ENCODE data around the gene AARS1. TPM values are rescaled to one million over a fixed set of nuclear protein-coding genes. Genes with fewer than 3 reads are reported as not detected.
"Not testable (repeated sequence)": the region's sequence is repeated elsewhere in the genome, so short reads cannot be mapped to it uniquely, and the experiment has no call there.

AARS1 gene
- total RNA-seq, 1 experiment from 2014 or later, result 314 TPM

DNA sequence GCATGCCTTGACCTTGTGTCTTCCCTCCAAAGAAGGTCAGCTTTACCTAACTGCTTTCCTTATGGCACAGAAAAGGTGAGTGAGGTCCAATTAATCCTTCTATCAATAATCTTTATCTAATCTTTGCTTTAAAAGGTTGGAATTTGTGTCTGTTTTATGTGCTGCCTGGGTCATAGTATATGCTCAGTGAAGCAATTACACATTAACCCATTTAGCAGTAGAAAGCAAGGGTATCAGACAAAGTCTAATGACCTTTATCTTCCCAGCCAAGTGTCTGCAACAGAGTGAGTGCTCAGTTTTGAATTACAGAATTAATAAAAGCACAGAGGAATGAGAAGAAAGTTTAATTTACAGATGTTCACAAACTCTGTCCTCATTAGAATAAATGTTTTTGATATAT lies 63.3 kb downstream of the AARS1 start:
- H3K4me3 Mint-ChIP-seq (ENCODE audit: unreplicated experiment); CTCF ChIA-PET: not testable (repeated sequence)

GRCh38 chr16:70225430-70225829 lies 63.9 kb downstream of the AARS1 start:
- DNase-seq (ENCODE audit: unreplicated experiment); POLR2A ChIA-PET; intact Hi-C loops (cut with micrococcal nuclease); H3K4me3 Mint-ChIP-seq (ENCODE audit: unreplicated experiment); BruUV-seq (replicated peaks); CTCF ChIA-PET; H3K27me3 Mint-ChIP-seq (ENCODE audit: insufficient read depth, unreplicated experiment); H3K9me3 Mint-ChIP-seq (ENCODE audit: unreplicated experiment): not testable (repeated sequence)
- peak overlapping the region; percentile 42 for H3K27ac Mint-ChIP-seq (ENCODE audit: low read depth, unreplicated experiment)
- peaks cover 11% of the 10 kb centered on the region for H3K4me1 Mint-ChIP-seq (ENCODE audit: insufficient read depth, unreplicated experiment)
- peaks cover 73% of the 10 kb centered on the region for H3K36me3 Mint-ChIP-seq (ENCODE audit: insufficient read depth, unreplicated experiment)

More for the DNA sequence above, 63.3 kb downstream of the AARS1 start:
- DNase-seq (ENCODE audit: unreplicated experiment); intact Hi-C loops (cut with micrococcal nuclease); H3K27ac Mint-ChIP-seq (ENCODE audit: low read depth, unreplicated experiment); H3K9me3 Mint-ChIP-seq (ENCODE audit: unreplicated experiment); H3K27me3 Mint-ChIP-seq (ENCODE audit: insufficient read depth, unreplicated experiment); POLR2A ChIA-PET: not testable (repeated sequence)
- Mint-ChIP-seq H3K36me3 (ENCODE audit: insufficient read depth, unreplicated experiment) (peaks cover 72% of the 10 kb centered on the region), H3K4me1 (ENCODE audit: insufficient read depth, unreplicated experiment) (peaks cover 11% of the 10 kb centered on the region)
- TSS peak; percentile 16 for BruUV-seq (replicated peaks)

DNA sequence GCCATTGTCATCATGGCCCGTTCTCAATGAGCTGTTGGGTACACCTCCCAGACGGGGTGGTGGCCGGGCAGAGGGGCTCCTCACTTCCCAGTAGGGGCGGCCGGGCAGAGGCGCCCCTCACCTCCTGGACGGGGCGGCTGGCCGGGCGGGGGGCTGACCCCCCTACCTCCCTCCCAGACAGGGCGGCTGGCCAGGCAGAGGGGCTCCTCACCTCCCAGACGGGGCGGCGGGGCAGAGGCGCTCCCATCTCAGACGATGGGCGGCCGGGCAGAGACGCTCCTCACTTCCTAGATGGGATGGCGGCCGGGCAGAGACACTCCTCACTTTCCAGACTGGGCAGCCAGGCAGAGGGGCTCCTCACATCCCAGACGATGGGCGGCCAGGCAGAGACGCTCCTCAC lies 64.7 kb downstream of the AARS1 start:
- H3K27me3 Mint-ChIP-seq (ENCODE audit: insufficient read depth, unreplicated experiment); H3K9me3 Mint-ChIP-seq (ENCODE audit: unreplicated experiment); POLR2A ChIA-PET; DNase-seq (ENCODE audit: unreplicated experiment); H3K4me3 Mint-ChIP-seq (ENCODE audit: unreplicated experiment); BruUV-seq (replicated peaks); intact Hi-C loops (cut with micrococcal nuclease); CTCF ChIA-PET; H3K27ac Mint-ChIP-seq (ENCODE audit: low read depth, unreplicated experiment): not testable (repeated sequence)
- Mint-ChIP-seq H3K4me1 (ENCODE audit: insufficient read depth, unreplicated experiment) (peaks cover 11% of the 10 kb centered on the region), H3K36me3 (ENCODE audit: insufficient read depth, unreplicated experiment) (peaks cover 78% of the 10 kb centered on the region)

DNA sequence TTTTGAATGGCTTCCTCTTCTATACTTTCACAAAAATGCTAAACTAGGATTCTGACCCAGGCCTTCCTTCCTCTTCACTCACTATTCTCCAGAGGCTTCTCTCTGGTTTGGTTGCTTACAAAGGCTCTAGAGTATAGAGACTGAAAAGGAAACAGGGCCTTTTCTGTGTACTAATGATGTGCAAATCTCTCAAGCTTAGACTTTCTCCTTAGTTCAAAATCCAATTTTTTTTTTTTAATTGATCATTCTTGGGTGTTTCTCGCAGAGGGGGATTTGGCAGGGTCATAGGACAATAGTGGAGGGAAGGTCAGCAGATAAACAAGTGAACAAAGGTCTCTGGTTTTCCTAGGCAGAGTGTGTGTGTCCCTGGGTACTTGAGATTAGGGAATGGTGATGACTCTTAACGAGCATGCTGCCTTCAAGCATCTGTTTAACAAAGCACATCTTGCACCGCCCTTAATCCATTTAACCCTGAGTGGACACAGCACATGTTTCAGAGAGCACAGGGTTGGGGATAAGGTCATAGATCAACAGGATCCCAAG lies 65.3 kb downstream of the AARS1 start:
- peaks cover 11% of the 10 kb centered on the region for H3K4me1 Mint-ChIP-seq (ENCODE audit: insufficient read depth, unreplicated experiment)
- peaks cover 80% of the 10 kb centered on the region for H3K36me3 Mint-ChIP-seq (ENCODE audit: insufficient read depth, unreplicated experiment)
- DNase-seq (ENCODE audit: unreplicated experiment); H3K4me3 Mint-ChIP-seq (ENCODE audit: unreplicated experiment); H3K9me3 Mint-ChIP-seq (ENCODE audit: unreplicated experiment); POLR2A ChIA-PET; H3K27me3 Mint-ChIP-seq (ENCODE audit: insufficient read depth, unreplicated experiment); BruUV-seq (replicated peaks); intact Hi-C loops (cut with micrococcal nuclease): not testable (repeated sequence)
- CTCF ChIA-PET, result interaction anchor here (0.6 kb wide), 1 partner anchor 485 kb away, joined by 3 read pairs; no protein-coding TSS in a partner anchor
- H3K27ac Mint-ChIP-seq (ENCODE audit: low read depth, unreplicated experiment), result peak overlapping the region; percentile 46

DNA sequence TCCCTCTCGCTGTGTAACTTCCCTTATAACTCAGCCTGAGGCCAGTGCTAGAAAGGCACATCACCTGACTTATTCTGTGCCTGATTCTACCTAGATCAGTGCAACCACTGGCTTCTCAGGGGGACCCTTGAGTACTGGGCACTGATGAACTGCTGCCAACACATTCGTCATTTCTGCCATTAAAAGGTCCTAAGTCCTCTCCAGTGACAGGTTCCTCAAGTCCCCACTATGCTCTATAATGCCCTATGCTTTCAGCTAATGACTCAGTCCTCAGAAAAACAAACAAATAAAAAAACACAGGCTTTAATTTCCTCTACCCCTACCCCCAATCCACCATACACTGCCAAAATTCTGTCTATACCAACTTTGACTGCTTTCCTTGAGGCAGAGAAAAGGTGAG lies 66.1 kb downstream of the AARS1 start:
- BruUV-seq (replicated peaks); DNase-seq (ENCODE audit: unreplicated experiment); intact Hi-C loops (cut with micrococcal nuclease); H3K9me3 Mint-ChIP-seq (ENCODE audit: unreplicated experiment); POLR2A ChIA-PET; H3K27me3 Mint-ChIP-seq (ENCODE audit: insufficient read depth, unreplicated experiment); H3K4me3 Mint-ChIP-seq (ENCODE audit: unreplicated experiment): not testable (repeated sequence)
- Mint-ChIP-seq H3K36me3 (ENCODE audit: insufficient read depth, unreplicated experiment) (peaks cover 80% of the 10 kb centered on the region), H3K4me1 (ENCODE audit: insufficient read depth, unreplicated experiment) (peaks cover 11% of the 10 kb centered on the region), H3K27ac (ENCODE audit: low read depth, unreplicated experiment) (peak overlapping the region; percentile 46)
- CTCF ChIA-PET, result interaction anchor here (0.6 kb wide), 1 partner anchor 92 kb away, joined by 3 read pairs; no protein-coding TSS in a partner anchor

DNA sequence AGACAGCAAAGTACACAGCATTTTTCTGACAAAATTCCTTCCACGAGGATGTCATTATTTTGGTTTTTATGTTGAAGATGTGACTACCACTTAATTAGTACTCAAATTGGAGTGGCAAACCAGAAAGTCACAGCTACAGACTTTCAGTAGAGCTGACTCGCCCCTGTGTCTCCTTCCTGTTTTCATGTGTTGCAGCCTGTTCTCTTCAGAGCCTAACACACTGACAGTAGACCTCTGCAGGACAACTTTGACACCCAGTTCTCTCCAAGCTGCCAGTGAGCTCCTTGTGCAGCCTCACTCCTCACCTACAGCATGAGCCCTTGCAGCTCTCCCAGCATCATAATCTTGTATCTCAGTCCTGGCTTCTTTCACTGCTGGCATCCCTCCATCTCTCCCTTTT lies 66.7 kb downstream of the AARS1 start:
- peaks cover 11% of the 10 kb centered on the region for H3K4me1 Mint-ChIP-seq (ENCODE audit: insufficient read depth, unreplicated experiment)
- H3K27me3 Mint-ChIP-seq (ENCODE audit: insufficient read depth, unreplicated experiment); H3K4me3 Mint-ChIP-seq (ENCODE audit: unreplicated experiment); intact Hi-C loops (cut with micrococcal nuclease); BruUV-seq (replicated peaks); H3K27ac Mint-ChIP-seq (ENCODE audit: low read depth, unreplicated experiment); POLR2A ChIA-PET; DNase-seq (ENCODE audit: unreplicated experiment); H3K9me3 Mint-ChIP-seq (ENCODE audit: unreplicated experiment): not testable (repeated sequence)
- H3K36me3 Mint-ChIP-seq (ENCODE audit: insufficient read depth, unreplicated experiment), result peaks cover 80% of the 10 kb centered on the region
- CTCF ChIA-PET, result interaction anchor here (0.6 kb wide), 1 partner anchor 93 kb away, joined by 3 read pairs; no protein-coding TSS in a partner anchor

- BruUV-seq (replicated peaks); POLR2A ChIA-PET; CTCF ChIA-PET: not testable (repeated sequence)
Observed at GRCh38 chr16:70218586-70218985, 70.7 kb downstream of the AARS1 start.

GRCh38 chr16:70206382-70206781 lies 82.9 kb downstream of the AARS1 start:
- Mint-ChIP-seq H3K27ac (ENCODE audit: low read depth, unreplicated experiment) (peak overlapping the region; percentile 16), H3K36me3 (ENCODE audit: insufficient read depth, unreplicated experiment) (peaks cover 29% of the 10 kb centered on the region)
- H3K4me1 Mint-ChIP-seq (ENCODE audit: insufficient read depth, unreplicated experiment); intact Hi-C loops (cut with micrococcal nuclease); H3K27me3 Mint-ChIP-seq (ENCODE audit: insufficient read depth, unreplicated experiment); CTCF ChIA-PET; H3K4me3 Mint-ChIP-seq (ENCODE audit: unreplicated experiment); POLR2A ChIA-PET; BruUV-seq (replicated peaks); DNase-seq (ENCODE audit: unreplicated experiment); H3K9me3 Mint-ChIP-seq (ENCODE audit: unreplicated experiment): not testable (repeated sequence)

More at GRCh38 chr16:70218586-70218985, 70.7 kb downstream of the AARS1 start:
- H3K36me3 Mint-ChIP-seq (ENCODE audit: insufficient read depth, unreplicated experiment), result peaks cover 80% of the 10 kb centered on the region
- H3K27ac Mint-ChIP-seq (ENCODE audit: low read depth, unreplicated experiment); H3K4me1 Mint-ChIP-seq (ENCODE audit: insufficient read depth, unreplicated experiment); intact Hi-C loops (cut with micrococcal nuclease); H3K27me3 Mint-ChIP-seq (ENCODE audit: insufficient read depth, unreplicated experiment); H3K4me3 Mint-ChIP-seq (ENCODE audit: unreplicated experiment); H3K9me3 Mint-ChIP-seq (ENCODE audit: unreplicated experiment): not testable (repeated sequence)
- peak; percentile 21 for DNase-seq (ENCODE audit: unreplicated experiment)

DNA sequence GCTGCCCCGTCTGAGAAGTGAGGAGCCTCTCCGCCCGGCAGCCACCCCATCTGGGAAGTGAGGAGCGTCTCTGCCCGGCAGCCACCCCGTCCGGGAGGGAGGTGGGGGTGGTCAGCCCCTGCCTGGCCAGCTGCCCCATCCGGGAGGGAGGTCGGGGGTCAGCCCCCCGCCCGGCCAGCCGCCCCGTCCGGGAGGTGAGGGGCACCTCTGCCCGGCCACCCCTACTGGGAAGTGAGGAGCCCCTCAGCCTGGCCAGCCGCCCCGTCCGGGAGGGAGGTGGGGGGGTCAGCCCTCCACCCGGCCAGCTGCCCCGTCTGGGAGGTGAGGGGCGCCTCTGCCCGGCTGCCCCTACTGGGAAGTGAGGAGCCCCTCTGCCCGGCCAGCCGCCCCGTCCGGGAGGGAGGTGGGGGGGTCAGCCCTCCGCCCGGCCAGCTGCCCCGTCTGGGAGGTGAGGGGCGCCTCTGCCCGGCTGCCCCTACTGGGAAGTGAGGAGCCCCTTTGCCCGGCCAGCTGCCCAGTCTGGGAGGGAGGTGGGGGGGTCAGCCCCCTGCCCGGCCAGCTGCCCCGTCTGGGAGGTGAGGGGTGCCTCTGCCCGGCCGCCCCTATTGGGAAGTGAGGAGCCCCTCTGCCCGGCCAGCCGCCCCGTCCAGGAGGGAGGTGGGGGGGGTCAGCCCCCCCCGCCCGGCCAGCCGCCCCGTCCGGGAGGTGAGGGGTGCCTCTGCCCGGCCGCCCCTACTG lies 84.5 kb downstream of the AARS1 start:
- BruUV-seq (replicated peaks); H3K9me3 Mint-ChIP-seq (ENCODE audit: unreplicated experiment); H3K4me1 Mint-ChIP-seq (ENCODE audit: insufficient read depth, unreplicated experiment); H3K4me3 Mint-ChIP-seq (ENCODE audit: unreplicated experiment); DNase-seq (ENCODE audit: unreplicated experiment); POLR2A ChIA-PET; H3K27ac Mint-ChIP-seq (ENCODE audit: low read depth, unreplicated experiment); H3K27me3 Mint-ChIP-seq (ENCODE audit: insufficient read depth, unreplicated experiment); intact Hi-C loops (cut with micrococcal nuclease); CTCF ChIA-PET: not testable (repeated sequence)
- peaks cover 27% of the 10 kb centered on the region for H3K36me3 Mint-ChIP-seq (ENCODE audit: insufficient read depth, unreplicated experiment)

All from MCF 10A (cell line).